Measurements from ENCODE around the gene DAZAP2. TPM values are rescaled to one million over a fixed set of nuclear protein-coding genes. Genes with fewer than 3 reads are reported as not detected.

DAZAP2 gene
- total and polyA plus RNA-seq, 9 of the 15 experiments (the other 6 are each of a cell fraction or from before 2014, with no cell fraction given): 116 to 668 (median 227) TPM

DNA sequence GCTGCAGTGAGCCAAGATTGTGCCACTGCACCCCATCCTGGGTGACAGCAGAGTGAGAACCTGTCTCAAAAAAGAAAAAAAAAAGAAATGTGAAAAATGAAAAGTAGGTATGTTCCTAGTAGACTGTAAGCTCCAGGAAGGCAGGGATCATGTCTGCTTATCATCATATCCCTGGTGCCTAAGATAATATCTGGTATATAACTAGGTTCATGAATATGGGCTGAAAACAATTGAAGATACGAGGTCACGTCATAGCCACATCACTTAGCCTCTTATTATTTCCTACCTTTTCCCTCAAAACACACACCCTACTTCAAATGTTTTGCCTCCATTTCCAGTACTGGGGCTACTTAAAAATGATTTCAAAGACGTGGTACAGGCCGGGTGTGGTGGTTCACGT, 23.7 kb upstream of the DAZAP2 start:
- Histone ChIP-seq H2AFZ (ENCODE audit: low read depth, low read length) (no peak overlapping the region), H3K27ac (ENCODE audit: extremely low read depth, low read depth, low read length) (no peak overlapping the region), H3K4me1 (replicated peaks in 1 of 2; ENCODE audit: control insufficient read depth in 2 of 2, insufficient read depth in 2 of 2, low read length in 2 of 2) (peaks cover 17 to 18% of the 10 kb centered on the region in 2 experiments; a peak in 4 of 5 replicates), H3K4me3 (no peak overlapping the region), H3K4me2 (ENCODE audit: insufficient read depth, low read length) (no peak overlapping the region), H3K9me3 (replicated peaks; ENCODE audit: control insufficient read depth, insufficient read depth, low read depth, low read length) (no peaks in the 10 kb centered on the region), H3K36me3 (ENCODE audit: control insufficient read depth, insufficient read depth, low read length) (no peaks in the 10 kb centered on the region), H4K20me1 (replicated peaks; ENCODE audit: control insufficient read depth, insufficient read depth, low read length) (no peaks in the 10 kb centered on the region), H3K27me3 (ENCODE audit: control insufficient read depth in 2 of 2, insufficient read depth in 2 of 2, low read length in 2 of 2) (no peaks in the 10 kb centered on the region), H3K9me1 (ENCODE audit: control insufficient read depth, insufficient read depth, low read length) (no peaks in the 10 kb centered on the region), H3K9ac (ENCODE audit: insufficient read depth in 1 of 2, low read depth in 2 of 2, low read length in 2 of 2) (no peak overlapping the region), H3K79me2 (ENCODE audit: control insufficient read depth, insufficient read depth, low read length) (peaks cover 19% of the 10 kb centered on the region)
- BruUV-seq (replicated peaks): no TSS peak
- TF ChIP-seq TRIM24 (IDR thresholded peaks at IDR 0.05): 0 out of 4 replicates have a peak, but pooled peaks of 1 of the 2 experiments have one; percentile 41
- peak; percentile 63 for TF ChIP-seq ZNF316 (IDR thresholded peaks at IDR 0.05)
- no peak for TF ChIP-seq PHTF2 (CRISPR knock-in tag; IDR thresholded peaks at IDR 0.05)
- 74% methylated on average over 5 of the region's 5 CpGs for WGBS (ENCODE audit: insufficient coverage, low coverage, missing lambda C conversion rate)
- no peak for DNase-seq (ENCODE audit: extremely low read depth in 1 of 4, low spot score in 3 of 4)
- FAIRE-seq: no peak
- no peak for ATAC-seq
- in situ Hi-C loops (cut with MboI): no loop called here
- ChIA-PET CTCF (ENCODE audit: low intra/inter-chr PET ratio) (no interaction called here), POLR2A (interaction anchor here (0.6 to 0.9 kb wide), 2 partner anchors 24 to 228 kb away, joined by 3 to 5 read pairs; partner anchors contain the start of gene DAZAP2)
- intact Hi-C loops (cut with micrococcal nuclease): no loop called here

GRCh38 chr12:51216642-51217041, 22.0 kb upstream of the DAZAP2 start:
- peak overlapping the region; percentile 57 to 95; a peak in 3 of 4 replicates for H3K9ac ChIP-seq (ENCODE audit: insufficient read depth in 1 of 2, low read depth in 2 of 2, low read length in 2 of 2)
- no peak for ATAC-seq
- TSS peak; percentile 44 for BruUV-seq (replicated peaks)

More at GRCh38 chr12:51216642-51217041, 22.0 kb upstream of the DAZAP2 start:
- Histone ChIP-seq H3K27ac (ENCODE audit: extremely low read depth, low read depth, low read length) (no peak overlapping the region), H4K20me1 (replicated peaks; ENCODE audit: control insufficient read depth, insufficient read depth, low read length) (no peaks in the 10 kb centered on the region), H3K27me3 (ENCODE audit: control insufficient read depth in 2 of 2, insufficient read depth in 2 of 2, low read length in 2 of 2) (no peaks in the 10 kb centered on the region), H2AFZ (ENCODE audit: low read depth, low read length) (peak overlapping the region; percentile 86), H3K36me3 (ENCODE audit: control insufficient read depth, insufficient read depth, low read length) (no peaks in the 10 kb centered on the region), H3K4me1 (replicated peaks in 1 of 2; ENCODE audit: control insufficient read depth in 2 of 2, insufficient read depth in 2 of 2, low read length in 2 of 2) (peaks cover 17 to 18% of the 10 kb centered on the region in 2 experiments; a peak in 4 of 5 replicates), H3K9me1 (ENCODE audit: control insufficient read depth, insufficient read depth, low read length) (no peaks in the 10 kb centered on the region), H3K4me2 (ENCODE audit: insufficient read depth, low read length) (0 out of 2 replicates have a peak overlapping the region, but pooled peaks have one; percentile 1), H3K79me2 (ENCODE audit: control insufficient read depth, insufficient read depth, low read length) (peaks cover 22% of the 10 kb centered on the region), H3K9me3 (replicated peaks; ENCODE audit: control insufficient read depth, insufficient read depth, low read depth, low read length) (no peaks in the 10 kb centered on the region), H3K4me3 (peak overlapping the region; percentile 71)
- ChIA-PET POLR2A (interaction anchor here (0.5 to 3.0 kb wide), 6 partner anchors 16 to 134 kb away, joined by 3 to 13 read pairs (median 4); partner anchors contain the start of genes CSRNP2 and DAZAP2), CTCF (ENCODE audit: low intra/inter-chr PET ratio) (no interaction called here)
- FAIRE-seq (no peak), DNase-seq (ENCODE audit: extremely low read depth in 1 of 4, low spot score in 3 of 4) (no peak)
- WGBS (ENCODE audit: insufficient coverage, low coverage, missing lambda C conversion rate): 45% methylated on average over 7 of the region's 7 CpGs
- intact Hi-C loops (cut with micrococcal nuclease) (loop anchor here (1.0 kb wide), 1 partner anchor 133 kb away; the partner anchor contains the start of gene CSRNP2), in situ Hi-C loops (cut with MboI) (no loop called here)
- no peak for TF ChIP-seq ZNF217 (CRISPR knock-in tag; IDR thresholded peaks at IDR 0.05)
- no peak for TF ChIP-seq ZNF764 (CRISPR knock-in tag; IDR thresholded peaks at IDR 0.05; ENCODE audit: low read depth)
- TF ChIP-seq HDAC1 (IDR thresholded peaks at IDR 0.05): no peak
- no peak for TF ChIP-seq KLF10 (CRISPR knock-in tag; IDR thresholded peaks at IDR 0.05)
- TF ChIP-seq HCFC1 (IDR thresholded peaks at IDR 0.05; ENCODE audit: low read depth, low read length): no peak

Data from K562 (cell line).